Measurements from ENCODE around the gene LIAS.

Gene LIAS

DNA sequence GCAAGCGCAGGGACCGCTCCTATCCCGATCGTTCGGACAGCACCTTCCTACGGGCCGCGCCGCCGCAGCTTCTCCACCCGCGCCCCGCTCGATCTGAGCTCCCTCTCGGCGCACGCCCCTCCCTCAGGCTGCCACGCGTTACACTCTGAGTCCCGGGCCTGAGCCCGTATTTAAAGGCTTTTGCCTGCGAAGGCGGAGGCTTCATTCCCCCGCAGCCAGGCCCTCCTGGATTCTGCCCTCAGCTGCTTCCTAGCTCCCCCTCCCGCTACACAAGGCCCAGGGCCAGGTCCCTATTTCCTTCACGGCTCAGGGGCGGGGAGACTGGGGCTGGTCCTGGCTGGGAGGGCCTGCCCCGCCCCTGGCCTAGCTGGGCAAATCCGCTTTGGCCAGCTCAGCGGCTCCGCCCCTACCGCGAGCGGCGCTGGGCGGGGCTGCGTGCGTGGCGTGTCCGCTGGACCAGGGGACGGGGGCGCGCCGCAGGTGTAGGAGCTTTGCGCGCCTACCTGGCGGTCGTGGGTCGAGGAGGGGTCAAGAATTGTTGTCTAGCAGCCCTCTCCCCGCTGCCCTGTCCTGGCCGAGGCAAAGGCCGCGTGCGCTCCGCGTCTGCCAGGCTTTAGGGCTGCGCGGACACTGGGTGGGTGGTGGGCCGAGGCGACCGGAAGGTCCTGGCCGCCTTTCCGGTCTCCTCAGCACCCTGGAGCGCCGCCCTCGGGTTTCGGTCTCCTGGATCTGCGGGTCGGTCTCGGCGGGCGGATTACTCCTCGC, 68.6 kb downstream of the LIAS start, which contains the start of gene UGDH (continued):
- TF ChIP-seq ZBTB48 (tag by site-specific recombination; IDR thresholded peaks at IDR 0.05) (0 out of 2 replicates have a peak, but pooled peaks have one; percentile 15), ZNF654 (tag by site-specific recombination; IDR thresholded peaks at IDR 0.05; ENCODE audit: low read depth) (no peak), ZNF560 (tag by site-specific recombination; IDR thresholded peaks at IDR 0.05; ENCODE audit: borderline replicate concordance) (no peak), GLIS2 (tag by site-specific recombination; IDR thresholded peaks at IDR 0.05) (peak; percentile 54), ZFP3 (tag by site-specific recombination; IDR thresholded peaks at IDR 0.05; ENCODE audit: low read depth) (no peak), GLI2 (tag by site-specific recombination; IDR thresholded peaks at IDR 0.05; ENCODE audit: borderline replicate concordance, low read depth) (no peak), GLIS1 (tag by site-specific recombination; IDR thresholded peaks at IDR 0.05) (peak; percentile 43), ZNF23 (tag by site-specific recombination; IDR thresholded peaks at IDR 0.05; ENCODE audit: borderline replicate concordance) (no peak), ZNF792 (tag by site-specific recombination; IDR thresholded peaks at IDR 0.05) (no peak), ZNF621 (tag by site-specific recombination; IDR thresholded peaks at IDR 0.05) (no peak), HOXD13 (CRISPR knock-in tag; IDR thresholded peaks at IDR 0.05; ENCODE audit: borderline replicate concordance) (no peak), ZNF768 (tag by site-specific recombination; IDR thresholded peaks at IDR 0.05) (no peak), ZNF223 (tag by site-specific recombination; IDR thresholded peaks at IDR 0.05) (no peak), ZNF521 (tag by site-specific recombination; IDR thresholded peaks at IDR 0.05) (no peak), ZNF112 (tag by site-specific recombination; IDR thresholded peaks at IDR 0.05) (no peak), BCL11B (tag by site-specific recombination; IDR thresholded peaks at IDR 0.05; ENCODE audit: low read depth) (peak; percentile 81; the same call in 1 of the 2 replicates), ZNF837 (tag by site-specific recombination; IDR thresholded peaks at IDR 0.05) (no peak), ZNF350 (tag by site-specific recombination; IDR thresholded peaks at IDR 0.05) (no peak), WT1 (tag by site-specific recombination; IDR thresholded peaks at IDR 0.05) (peak; percentile 52), MZF1 (tag by site-specific recombination; IDR thresholded peaks at IDR 0.05; ENCODE audit: borderline replicate concordance) (0 out of 2 replicates have a peak, but pooled peaks have one; percentile 34), SCRT2 (tag by site-specific recombination; IDR thresholded peaks at IDR 0.05) (no peak), ZFP37 (tag by site-specific recombination; IDR thresholded peaks at IDR 0.05) (peak; percentile 16; the same call in 1 of the 2 replicates), ZNF335 (tag by site-specific recombination; conservative IDR thresholded peaks at IDR 0.05) (peak; percentile 84), ZNF514 (tag by site-specific recombination; IDR thresholded peaks at IDR 0.05) (no peak), ZNF16 (tag by site-specific recombination; IDR thresholded peaks at IDR 0.05; ENCODE audit: low read depth) (no peak), KLF16 (tag by site-specific recombination; IDR thresholded peaks at IDR 0.05) (peak; percentile 80), ZNF707 (tag by site-specific recombination; IDR thresholded peaks at IDR 0.05) (no peak), ZNF366 (tag by site-specific recombination; conservative IDR thresholded peaks at IDR 0.05) (no peak)
- TF ChIP-seq, protein P1, sequence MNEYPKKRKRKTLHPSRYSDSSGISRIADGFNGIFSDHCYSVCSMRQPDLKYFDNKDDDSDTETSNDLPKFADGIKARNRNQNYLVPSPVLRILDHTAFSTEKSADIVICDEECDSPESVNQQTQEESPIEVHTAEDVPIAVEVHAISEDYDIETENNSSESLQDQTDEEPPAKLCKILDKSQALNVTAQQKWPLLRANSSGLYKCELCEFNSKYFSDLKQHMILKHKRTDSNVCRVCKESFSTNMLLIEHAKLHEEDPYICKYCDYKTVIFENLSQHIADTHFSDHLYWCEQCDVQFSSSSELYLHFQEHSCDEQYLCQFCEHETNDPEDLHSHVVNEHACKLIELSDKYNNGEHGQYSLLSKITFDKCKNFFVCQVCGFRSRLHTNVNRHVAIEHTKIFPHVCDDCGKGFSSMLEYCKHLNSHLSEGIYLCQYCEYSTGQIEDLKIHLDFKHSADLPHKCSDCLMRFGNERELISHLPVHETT (tag by site-specific recombination; IDR thresholded peaks at IDR 0.05), result no peak
- TF ChIP-seq, protein P2, sequence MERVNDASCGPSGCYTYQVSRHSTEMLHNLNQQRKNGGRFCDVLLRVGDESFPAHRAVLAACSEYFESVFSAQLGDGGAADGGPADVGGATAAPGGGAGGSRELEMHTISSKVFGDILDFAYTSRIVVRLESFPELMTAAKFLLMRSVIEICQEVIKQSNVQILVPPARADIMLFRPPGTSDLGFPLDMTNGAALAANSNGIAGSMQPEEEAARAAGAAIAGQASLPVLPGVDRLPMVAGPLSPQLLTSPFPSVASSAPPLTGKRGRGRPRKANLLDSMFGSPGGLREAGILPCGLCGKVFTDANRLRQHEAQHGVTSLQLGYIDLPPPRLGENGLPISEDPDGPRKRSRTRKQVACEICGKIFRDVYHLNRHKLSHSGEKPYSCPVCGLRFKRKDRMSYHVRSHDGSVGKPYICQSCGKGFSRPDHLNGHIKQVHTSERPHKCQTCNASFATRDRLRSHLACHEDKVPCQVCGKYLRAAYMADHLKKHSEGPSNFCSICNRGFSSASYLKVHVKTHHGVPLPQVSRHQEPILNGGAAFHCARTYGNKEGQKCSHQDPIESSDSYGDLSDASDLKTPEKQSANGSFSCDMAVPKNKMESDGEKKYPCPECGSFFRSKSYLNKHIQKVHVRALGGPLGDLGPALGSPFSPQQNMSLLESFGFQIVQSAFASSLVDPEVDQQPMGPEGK (tag by site-specific recombination; IDR thresholded peaks at IDR 0.05), result peak; percentile 90
- TF ChIP-seq, protein P3, sequence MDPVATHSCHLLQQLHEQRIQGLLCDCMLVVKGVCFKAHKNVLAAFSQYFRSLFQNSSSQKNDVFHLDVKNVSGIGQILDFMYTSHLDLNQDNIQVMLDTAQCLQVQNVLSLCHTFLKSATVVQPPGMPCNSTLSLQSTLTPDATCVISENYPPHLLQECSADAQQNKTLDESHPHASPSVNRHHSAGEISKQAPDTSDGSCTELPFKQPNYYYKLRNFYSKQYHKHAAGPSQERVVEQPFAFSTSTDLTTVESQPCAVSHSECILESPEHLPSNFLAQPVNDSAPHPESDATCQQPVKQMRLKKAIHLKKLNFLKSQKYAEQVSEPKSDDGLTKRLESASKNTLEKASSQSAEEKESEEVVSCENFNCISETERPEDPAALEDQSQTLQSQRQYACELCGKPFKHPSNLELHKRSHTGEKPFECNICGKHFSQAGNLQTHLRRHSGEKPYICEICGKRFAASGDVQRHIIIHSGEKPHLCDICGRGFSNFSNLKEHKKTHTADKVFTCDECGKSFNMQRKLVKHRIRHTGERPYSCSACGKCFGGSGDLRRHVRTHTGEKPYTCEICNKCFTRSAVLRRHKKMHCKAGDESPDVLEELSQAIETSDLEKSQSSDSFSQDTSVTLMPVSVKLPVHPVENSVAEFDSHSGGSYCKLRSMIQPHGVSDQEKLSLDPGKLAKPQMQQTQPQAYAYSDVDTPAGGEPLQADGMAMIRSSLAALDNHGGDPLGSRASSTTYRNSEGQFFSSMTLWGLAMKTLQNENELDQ (tag by site-specific recombination; IDR thresholded peaks at IDR 0.05; ENCODE audit: low read depth), result no peak
- TF ChIP-seq, protein P4, sequence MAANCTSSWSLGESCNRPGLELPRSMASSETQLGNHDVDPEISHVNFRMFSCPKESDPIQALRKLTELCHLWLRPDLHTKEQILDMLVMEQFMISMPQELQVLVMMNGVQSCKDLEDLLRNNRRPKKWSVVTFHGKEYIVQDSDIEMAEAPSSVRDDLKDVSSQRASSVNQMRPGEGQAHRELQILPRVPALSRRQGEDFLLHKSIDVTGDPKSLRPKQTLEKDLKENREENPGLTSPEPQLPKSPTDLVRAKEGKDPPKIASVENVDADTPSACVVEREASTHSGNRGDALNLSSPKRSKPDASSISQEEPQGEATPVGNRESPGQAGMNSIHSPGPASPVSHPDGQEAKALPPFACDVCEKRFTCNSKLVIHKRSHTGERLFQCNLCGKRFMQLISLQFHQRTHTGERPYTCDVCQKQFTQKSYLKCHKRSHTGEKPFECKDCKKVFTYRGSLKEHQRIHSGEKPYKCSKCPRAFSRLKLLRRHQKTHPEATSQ (tag by site-specific recombination; IDR thresholded peaks at IDR 0.05), result 0 out of 2 replicates have a peak, but pooled peaks have one; percentile 64
- TF ChIP-seq, protein P5, sequence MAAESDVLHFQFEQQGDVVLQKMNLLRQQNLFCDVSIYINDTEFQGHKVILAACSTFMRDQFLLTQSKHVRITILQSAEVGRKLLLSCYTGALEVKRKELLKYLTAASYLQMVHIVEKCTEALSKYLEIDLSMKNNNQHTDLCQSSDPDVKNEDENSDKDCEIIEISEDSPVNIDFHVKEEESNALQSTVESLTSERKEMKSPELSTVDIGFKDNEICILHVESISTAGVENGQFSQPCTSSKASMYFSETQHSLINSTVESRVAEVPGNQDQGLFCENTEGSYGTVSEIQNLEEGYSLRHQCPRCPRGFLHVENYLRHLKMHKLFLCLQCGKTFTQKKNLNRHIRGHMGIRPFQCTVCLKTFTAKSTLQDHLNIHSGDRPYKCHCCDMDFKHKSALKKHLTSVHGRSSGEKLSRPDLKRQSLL (tag by site-specific recombination; IDR thresholded peaks at IDR 0.05), result no peak
